ENCODE results near the gene SETD2. TPM values are rescaled to one million over a fixed set of nuclear protein-coding genes. Genes with fewer than 3 reads are reported as not detected.

Gene SETD2
- total and polyA plus RNA-seq, 2 experiments from 2014 or later: 16.7 to 45.2 TPM

GRCh38 chr3:46996689-46997452 is 167.0 kb downstream of the SETD2 start:
- H3K4me1 Mint-ChIP-seq: peaks cover 5% of the 10 kb centered on the region; the same call in 2 of the 3 replicates
- H3K27me3 Mint-ChIP-seq (ENCODE audit: insufficient read depth, low read depth, poor library complexity): peaks cover 15% of the 10 kb centered on the region
- Histone ChIP-seq H3K4me3 (no peak overlapping the region), H3K4me1 (ENCODE audit: insufficient read depth) (no peaks in the 10 kb centered on the region), H4K20me1 (replicated peaks; ENCODE audit: insufficient read depth) (no peaks in the 10 kb centered on the region; the same call in 1 of the 2 replicates), H3K79me2 (replicated peaks; ENCODE audit: insufficient read depth) (no peaks in the 10 kb centered on the region), H3K36me3 (ENCODE audit: insufficient read depth) (no peaks in the 10 kb centered on the region; the same call in 1 of the 2 replicates), H3K27ac (ENCODE audit: low read depth) (no peak overlapping the region), H3K27me3 (ENCODE audit: insufficient read depth) (no peaks in the 10 kb centered on the region), H3K4me2 (no peak overlapping the region), H3F3A (replicated peaks; ENCODE audit: low read depth) (no peaks in the 10 kb centered on the region), H3K9me2 (ENCODE audit: insufficient read depth) (no peaks in the 10 kb centered on the region), H2AFZ (no peak overlapping the region)
- H3K36me3 Mint-ChIP-seq (ENCODE audit: low read depth): peaks cover 6% of the 10 kb centered on the region; the same call in 2 of the 3 replicates
- ATAC-seq (no peak), DNase-seq (ENCODE audit: low spot score) (no peak)
- TF ChIP-seq POLR2AphosphoS5 (IDR thresholded peaks at IDR 0.05; ENCODE audit: low read depth) (no peak), EZH2 (IDR thresholded peaks at IDR 0.05; ENCODE audit: low read depth, unreplicated experiment) (no peak), NANOG (IDR thresholded peaks at IDR 0.05; ENCODE audit: borderline replicate concordance) (no peak), STAT1 (IDR thresholded peaks at IDR 0.05; ENCODE audit: unreplicated experiment) (no peak), ETS1 (IDR thresholded peaks at IDR 0.05) (no peak), JUNB (IDR thresholded peaks at IDR 0.05; ENCODE audit: unreplicated experiment) (no peak), ZNF331 (CRISPR knock-in tag; IDR thresholded peaks at IDR 0.05; ENCODE audit: low read depth) (no peak), CREB1 (CRISPR knock-in tag; IDR thresholded peaks at IDR 0.05; ENCODE audit: low read depth) (no peak), ZNF114 (CRISPR knock-in tag; IDR thresholded peaks at IDR 0.05) (no peak), ZNF462 (CRISPR knock-in tag; IDR thresholded peaks at IDR 0.05) (no peak), EZH2phosphoT487 (IDR thresholded peaks at IDR 0.05; ENCODE audit: unreplicated experiment) (no peak)
- TF ChIP-seq, protein P1, sequence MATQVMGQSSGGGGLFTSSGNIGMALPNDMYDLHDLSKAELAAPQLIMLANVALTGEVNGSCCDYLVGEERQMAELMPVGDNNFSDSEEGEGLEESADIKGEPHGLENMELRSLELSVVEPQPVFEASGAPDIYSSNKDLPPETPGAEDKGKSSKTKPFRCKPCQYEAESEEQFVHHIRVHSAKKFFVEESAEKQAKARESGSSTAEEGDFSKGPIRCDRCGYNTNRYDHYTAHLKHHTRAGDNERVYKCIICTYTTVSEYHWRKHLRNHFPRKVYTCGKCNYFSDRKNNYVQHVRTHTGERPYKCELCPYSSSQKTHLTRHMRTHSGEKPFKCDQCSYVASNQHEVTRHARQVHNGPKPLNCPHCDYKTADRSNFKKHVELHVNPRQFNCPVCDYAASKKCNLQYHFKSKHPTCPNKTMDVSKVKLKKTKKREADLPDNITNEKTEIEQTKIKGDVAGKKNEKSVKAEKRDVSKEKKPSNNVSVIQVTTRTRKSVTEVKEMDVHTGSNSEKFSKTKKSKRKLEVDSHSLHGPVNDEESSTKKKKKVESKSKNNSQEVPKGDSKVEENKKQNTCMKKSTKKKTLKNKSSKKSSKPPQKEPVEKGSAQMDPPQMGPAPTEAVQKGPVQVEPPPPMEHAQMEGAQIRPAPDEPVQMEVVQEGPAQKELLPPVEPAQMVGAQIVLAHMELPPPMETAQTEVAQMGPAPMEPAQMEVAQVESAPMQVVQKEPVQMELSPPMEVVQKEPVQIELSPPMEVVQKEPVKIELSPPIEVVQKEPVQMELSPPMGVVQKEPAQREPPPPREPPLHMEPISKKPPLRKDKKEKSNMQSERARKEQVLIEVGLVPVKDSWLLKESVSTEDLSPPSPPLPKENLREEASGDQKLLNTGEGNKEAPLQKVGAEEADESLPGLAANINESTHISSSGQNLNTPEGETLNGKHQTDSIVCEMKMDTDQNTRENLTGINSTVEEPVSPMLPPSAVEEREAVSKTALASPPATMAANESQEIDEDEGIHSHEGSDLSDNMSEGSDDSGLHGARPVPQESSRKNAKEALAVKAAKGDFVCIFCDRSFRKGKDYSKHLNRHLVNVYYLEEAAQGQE (IDR thresholded peaks at IDR 0.05; ENCODE audit: unreplicated experiment): no peak
- TF ChIP-seq, protein P2, sequence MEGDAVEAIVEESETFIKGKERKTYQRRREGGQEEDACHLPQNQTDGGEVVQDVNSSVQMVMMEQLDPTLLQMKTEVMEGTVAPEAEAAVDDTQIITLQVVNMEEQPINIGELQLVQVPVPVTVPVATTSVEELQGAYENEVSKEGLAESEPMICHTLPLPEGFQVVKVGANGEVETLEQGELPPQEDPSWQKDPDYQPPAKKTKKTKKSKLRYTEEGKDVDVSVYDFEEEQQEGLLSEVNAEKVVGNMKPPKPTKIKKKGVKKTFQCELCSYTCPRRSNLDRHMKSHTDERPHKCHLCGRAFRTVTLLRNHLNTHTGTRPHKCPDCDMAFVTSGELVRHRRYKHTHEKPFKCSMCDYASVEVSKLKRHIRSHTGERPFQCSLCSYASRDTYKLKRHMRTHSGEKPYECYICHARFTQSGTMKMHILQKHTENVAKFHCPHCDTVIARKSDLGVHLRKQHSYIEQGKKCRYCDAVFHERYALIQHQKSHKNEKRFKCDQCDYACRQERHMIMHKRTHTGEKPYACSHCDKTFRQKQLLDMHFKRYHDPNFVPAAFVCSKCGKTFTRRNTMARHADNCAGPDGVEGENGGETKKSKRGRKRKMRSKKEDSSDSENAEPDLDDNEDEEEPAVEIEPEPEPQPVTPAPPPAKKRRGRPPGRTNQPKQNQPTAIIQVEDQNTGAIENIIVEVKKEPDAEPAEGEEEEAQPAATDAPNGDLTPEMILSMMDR (conservative IDR thresholded peaks at IDR 0.05; ENCODE audit: low read depth in 2 of 2): no peak
- no peak overlapping the region; the same call in 1 of the 2 replicates for H3K27ac Mint-ChIP-seq
- no peaks in the 10 kb centered on the region for H3K9me3 Mint-ChIP-seq
- no peak overlapping the region for H3K4me3 Mint-ChIP-seq

Data from GM23338 (cell line).